K562 (cell line): Measurements from ENCODE around the gene GEMIN5. TPM values are rescaled to one million over a fixed set of nuclear protein-coding genes. Genes with fewer than 3 reads are reported as not detected.

Source experiments
- ATAC-seq: fragments of 200-7000 bp; cut with Tn5 transposase; 3 replicates; pipeline ENCODE4 v1.9.1; 2020; ENCODE audit warnings: moderate library complexity
- BruUV-seq: library from RNA; stranded (reverse); fragments of 400-500 nt; replicated peaks from 2 replicates; lab custom pipeline; 2021; lab: Mats Ljungman, UMichigan
- CTCF ChIA-PET: fragments of 300-600 bp; formaldehyde crosslinking; extraction: SDS; loops from one replicate; lab custom pipeline; 2021; ENCODE audit warnings: low intra/inter-chr PET ratio; lab: Yijun Ruan, JAX
- POLR2A ChIA-PET: fragments of 300-600, 350-650 bp; sonication (Branson Sonifier 250); formaldehyde crosslinking; extraction: SDS; loops from one replicate; lab custom pipeline; 2021; ENCODE audit warnings: antibody characterized with exemption, inconsistent platforms; lab: Yijun Ruan, JAX
- DNase-seq, 4 experiments: peaks; one replicate each; pipeline versions ENCODE4 v3.0.0 to v3.0.0-alpha.2; 2011 to 2018; ENCODE audit warnings: low spot score in 3 of 4, mixed read lengths in 3 of 4; ENCODE audit errors: extremely low read depth in 1 of 4
- FAIRE-seq: peaks from 2 replicates; lab custom pipeline; 2011; peaks lifted over from hg19 to GRCh38; lab: Jason Lieb, UNC
- H2AFZ ChIP-seq: 2 replicates; pipeline ENCODE4 v1.6.0; 2011; ENCODE audit warnings: low read depth, low read length, control low read depth, inconsistent platforms
- H3K27ac ChIP-seq: fragments of 200-600 bp; 3 replicates; pipeline ENCODE4 v1.8.0; 2011; ENCODE audit warnings: low read depth, mild to moderate bottlenecking, control low read depth, inconsistent platforms, low read length, moderate library complexity, mixed read lengths; ENCODE audit errors: extremely low read depth
- H3K27me3 ChIP-seq, 2 experiments: fragments of 300-600 bp in 1 of 2; 2 replicates in 1 of 2; 3 replicates in 1 of 2; pipeline versions ENCODE4 v1.6.0 to v1.8.0; 2011; ENCODE audit warnings: inconsistent platforms in 2 of 2, low read length in 2 of 2, mild to moderate bottlenecking in 1 of 2, mixed read lengths in 1 of 2, moderate library complexity in 1 of 2; ENCODE audit not compliant: control insufficient read depth in 2 of 2, insufficient read depth in 2 of 2
- H3K36me3 ChIP-seq: fragments of 300-600 bp; 3 replicates; pipeline ENCODE4 v1.8.0; 2011; ENCODE audit warnings: mild to moderate bottlenecking, low read length, inconsistent platforms; ENCODE audit not compliant: control insufficient read depth, insufficient read depth
- H3K4me1 ChIP-seq, 2 experiments: fragments of 200-600 bp in 1 of 2; replicated peaks in 1 of 2; 2 replicates in 1 of 2; 3 replicates in 1 of 2; pipeline versions ENCODE4 v1.5.1 to v1.8.0; 2011; ENCODE audit warnings: inconsistent platforms in 2 of 2, low read length in 2 of 2, mild to moderate bottlenecking in 1 of 2, mixed read lengths in 1 of 2, moderate library complexity in 1 of 2; ENCODE audit not compliant: control insufficient read depth in 2 of 2, insufficient read depth in 2 of 2
- H3K4me2 ChIP-seq: 2 replicates; pipeline ENCODE4 v1.6.1; 2011; ENCODE audit warnings: low read length, control low read depth, inconsistent platforms, mixed read lengths; ENCODE audit not compliant: insufficient read depth
- H3K4me3 ChIP-seq: fragments of 200-600 bp; sonication (generic), shearing (Covaris generic); 2 replicates; pipeline ENCODE4 v1.5.1; 2016; ENCODE audit warnings: control low read depth, inconsistent platforms
- H3K79me2 ChIP-seq: fragments of 200-600 bp; 3 replicates; pipeline ENCODE4 v1.8.0; 2011; ENCODE audit warnings: low read length, inconsistent platforms; ENCODE audit not compliant: control insufficient read depth, insufficient read depth
- H3K9ac ChIP-seq, 2 experiments: 2 replicates each; pipeline versions ENCODE4 v1.6.0 to v1.6.1; 2011; ENCODE audit warnings: low read depth in 2 of 2, low read length in 2 of 2, control low read depth in 1 of 2, inconsistent platforms in 1 of 2, mild to moderate bottlenecking in 1 of 2, mixed read lengths in 1 of 2; ENCODE audit not compliant: insufficient read depth in 1 of 2
- H3K9me1 ChIP-seq: one replicate; pipeline ENCODE4 v1.6.0; 2011; ENCODE audit warnings: inconsistent platforms, mild to moderate bottlenecking, low read length, moderate library complexity; ENCODE audit not compliant: control insufficient read depth, insufficient read depth
- H3K9me3 ChIP-seq: replicated peaks from 2 replicates; pipeline ENCODE4 v1.5.1; 2011; ENCODE audit warnings: low read depth, low read length, inconsistent platforms; ENCODE audit not compliant: control insufficient read depth, insufficient read depth
- H4K20me1 ChIP-seq: replicated peaks from 2 replicates; pipeline ENCODE4 v1.6.1; 2011; ENCODE audit warnings: low read length, inconsistent platforms, mixed read lengths; ENCODE audit not compliant: control insufficient read depth, insufficient read depth
- BRF1 ChIP-seq: IDR thresholded peaks from 3 replicates; pipeline ENCODE4 v1.6.1; 2011; ENCODE audit warnings: borderline replicate concordance, mild to moderate bottlenecking; ENCODE audit not compliant: insufficient read length; ENCODE audit errors: extremely low read depth
- CEBPB ChIP-seq: fragments of 450-650 bp; IDR thresholded peaks from 2 replicates; pipeline ENCODE4 v1.6.1; 2016; ENCODE audit warnings: missing genetic modification characterization, missing compliant biosample characterization
- CEBPG ChIP-seq, 3 experiments: fragments of 200-800 bp in 1 of 3; sonication (Bioruptor generic) in 1 of 3; sonication (generic) in 1 of 3; formaldehyde crosslinking in 1 of 3; IDR thresholded peaks in 2 of 3; conservative IDR thresholded peaks in 1 of 3; 2 replicates each; pipeline versions ENCODE4 v1.6.1 to v1.8.0; 2016 to 2022; ENCODE audit warnings: missing compliant biosample characterization in 2 of 3, missing genetic modification characterization in 2 of 3, mild to moderate bottlenecking in 1 of 3, missing genetic modification reagents in 1 of 3
- ETS2 ChIP-seq: IDR thresholded peaks from 2 replicates; pipeline ENCODE4 v1.6.1; 2016; ENCODE audit warnings: borderline replicate concordance, missing genetic modification characterization, mild to moderate bottlenecking, moderate library complexity, missing compliant biosample characterization; ENCODE audit not compliant: poor library complexity, severe bottlenecking
- KDM4B ChIP-seq, 2 experiments: fragments of 450-650 bp in 1 of 2; sonication (generic) in 1 of 2; IDR thresholded peaks; 2 replicates each; pipeline ENCODE4 v1.6.1; 2016 to 2017; ENCODE audit warnings: borderline replicate concordance in 2 of 2, antibody characterized with exemption in 1 of 2, low read depth in 1 of 2, mild to moderate bottlenecking in 1 of 2
- POLR2H ChIP-seq: IDR thresholded peaks from 2 replicates; pipeline ENCODE4 v1.6.1; 2016; ENCODE audit warnings: missing genetic modification characterization, low read depth, mild to moderate bottlenecking, control low read depth, missing compliant biosample characterization, moderate library complexity
- PTRF ChIP-seq: fragments of 450-650 bp; IDR thresholded peaks from 2 replicates; pipeline ENCODE4 v1.6.1; 2016; ENCODE audit warnings: mild to moderate bottlenecking, missing genetic modification characterization, missing compliant biosample characterization
- RHOXF2B ChIP-seq: fragments of 250-450 bp; sonication (Bioruptor Pico); conservative IDR thresholded peaks from 2 replicates; pipeline ENCODE4 v1.5.1; 2021
- SETDB1 ChIP-seq: IDR thresholded peaks from one replicate; pipeline ENCODE4 v1.6.1; 2012; ENCODE audit warnings: low read length, control low read depth, inconsistent platforms
- SMARCC2 ChIP-seq: fragments of 450-650 bp; IDR thresholded peaks from 2 replicates; pipeline ENCODE4 v1.6.1; 2017; ENCODE audit warnings: antibody characterized with exemption, moderate library complexity, mild to moderate bottlenecking, low read depth
- STAG1 ChIP-seq: sonication (generic); formaldehyde crosslinking; IDR thresholded peaks from 2 replicates; pipeline ENCODE4 v1.5.0; 2020; ENCODE audit warnings: missing genetic modification reagents, borderline replicate concordance
- ZFX ChIP-seq: sonication (generic); formaldehyde crosslinking; IDR thresholded peaks from 2 replicates; pipeline ENCODE4 v1.8.0; 2022; ENCODE audit warnings: mild to moderate bottlenecking, missing genetic modification reagents, moderate library complexity
- ZNF133 ChIP-seq: fragments of 250-450 bp; sonication (Bioruptor Pico); IDR thresholded peaks from 2 replicates; pipeline ENCODE4 v1.4.0; 2020; ENCODE audit warnings: mild to moderate bottlenecking
- ZNF695 ChIP-seq: fragments of 450-650 bp; formaldehyde crosslinking; IDR thresholded peaks from 2 replicates; pipeline ENCODE4 v1.4.0; 2020; ENCODE audit warnings: mild to moderate bottlenecking, moderate library complexity
- WGBS: fragments of 100-300 bp; shearing (Covaris generic); methylation state at CpG from one replicate; pipeline ENCODE4 v1.1.6; 2016; ENCODE audit warnings: low coverage, mixed read lengths; ENCODE audit not compliant: insufficient coverage; ENCODE audit errors: missing lambda C conversion rate; 5-methylcytosine and 5-hydroxymethylcytosine counted together
- in situ Hi-C: fragments of 300-500 bp; cut with MboI; formaldehyde crosslinking; loops from 4 replicates; pipeline ENCODE4 v1.15.0; 2018; ENCODE audit warnings: inconsistent platforms, mixed read lengths
- intact Hi-C: fragments of 100-400 bp; cut with micrococcal nuclease; formaldehyde crosslinking; loops from 2 replicates; pipeline ENCODE4 v1.14.2; 2022
- polyA plus RNA-seq, 8 experiments: library from polyadenylated mRNA; depleted of rRNA in 4 of 8; stranded (reverse) in 5 of 8; unstranded in 3 of 8; fragments of >200 nt; fragmentation: Nextera tagmentation in 2 of 8; fragmentation: Illumina TruSeq in 1 of 8; extraction: Ambion mirVana in 2 of 8; extraction: Trizol in 1 of 8; gene quantifications; 2 replicates each; pipeline versions ENCODE4 v1.2.1 to v1.2.3, GENCODE V29; 2011 to 2014; ENCODE audit warnings: inconsistent platforms in 1 of 8, missing spikeins in 1 of 8
- total RNA-seq, 7 experiments: library from RNA; depleted of rRNA in 6 of 7; stranded (reverse); fragments of >200 nt in 6 of 7; fragmentation: Illumina TruSeq in 2 of 7; extraction: Trizol in 2 of 7; gene quantifications; 2 replicates each; pipeline versions ENCODE4 v1.2.1 to v1.2.3, GENCODE V29; 2011 to 2021; ENCODE audit warnings: low replicate concordance in 1 of 7
- TF ChIP-seq, protein P1 (sequence below): fragments of 250-450 bp; sonication (Bioruptor Pico); IDR thresholded peaks from 2 replicates; pipeline ENCODE4 v1.4.0; 2020; ENCODE audit warnings: mild to moderate bottlenecking

The GEMIN5 gene
- total and polyA plus RNA-seq, 9 of the 15 experiments (the other 6 are each of a cell fraction or from before 2014, with no cell fraction given) = 10.3 to 48.2 (median 34.7) TPM

- Histone ChIP-seq H3K4me2 (no peak overlapping the region), H3K9me3 (no peaks in the 10 kb centered on the region), H2AFZ (no peak overlapping the region), H3K36me3 (peaks cover 43% of the 10 kb centered on the region), H3K4me1 (peaks cover 6 to 22% of the 10 kb centered on the region in 2 experiments; a peak in 3 of 5 replicates), H4K20me1 (0 out of 2 replicates have a peak, but pooled peaks cover 6% of the 10 kb centered on the region), H3K27me3 (no peaks in the 10 kb centered on the region), H3K4me3 (no peak overlapping the region), H3K79me2 (peaks cover 66% of the 10 kb centered on the region), H3K9me1 (no peaks in the 10 kb centered on the region), H3K9ac (no peak overlapping the region), H3K27ac (no peak overlapping the region)
- ChIA-PET CTCF (no interaction called here), POLR2A (no interaction called here)
- FAIRE-seq = no peak
- no peak for DNase-seq
- no peak for ATAC-seq
- intact Hi-C loops (no loop called here), in situ Hi-C loops (no loop called here)
- no TSS peak for BruUV-seq
- WGBS = 90% methylated on average over 4 of the region's 4 CpGs
- TF ChIP-seq POLR2H (no peak), BRF1 (no peak), CEBPG (CRISPR knock-in tag; IDR thresholded peaks at IDR 0.05) (no peak), CEBPG (tag; conservative IDR thresholded peaks at IDR 0.05 in 1 of 2, IDR thresholded peaks at IDR 0.05 in 1 of 2) (peak; percentile 32 to 75; a peak in 2 of 4 replicates), RHOXF2B (CRISPR knock-in tag) (no peak), PTRF (no peak), ZNF695 (CRISPR knock-in tag) (no peak), SMARCC2 (no peak), ZNF133 (CRISPR knock-in tag) (no peak), STAG1 (CRISPR knock-in tag) (no peak), ETS2 (tag) (no peak), SETDB1 (no peak), CEBPB (peak; percentile 66), KDM4B (IDR thresholded peaks at IDR 0.05; ENCODE audit: borderline replicate concordance in 2 of 2, low read depth in 1 of 2) (no peak), ZFX (no peak)
- TF ChIP-seq, protein P1, sequence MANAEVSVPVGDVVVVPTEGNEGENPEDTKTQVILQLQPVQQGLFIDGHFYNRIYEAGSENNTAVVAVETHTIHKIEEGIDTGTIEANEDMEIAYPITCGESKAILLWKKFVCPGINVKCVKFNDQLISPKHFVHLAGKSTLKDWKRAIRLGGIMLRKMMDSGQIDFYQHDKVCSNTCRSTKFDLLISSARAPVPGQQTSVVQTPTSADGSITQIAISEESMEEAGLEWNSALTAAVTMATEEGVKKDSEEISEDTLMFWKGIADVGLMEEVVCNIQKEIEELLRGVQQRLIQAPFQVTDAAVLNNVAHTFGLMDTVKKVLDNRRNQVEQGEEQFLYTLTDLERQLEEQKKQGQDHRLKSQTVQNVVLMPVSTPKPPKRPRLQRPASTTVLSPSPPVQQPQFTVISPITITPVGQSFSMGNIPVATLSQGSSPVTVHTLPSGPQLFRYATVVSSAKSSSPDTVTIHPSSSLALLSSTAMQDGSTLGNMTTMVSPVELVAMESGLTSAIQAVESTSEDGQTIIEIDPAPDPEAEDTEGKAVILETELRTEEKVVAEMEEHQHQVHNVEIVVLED (CRISPR knock-in tag) = no peak
These were observed 10.3 kb upstream of the GEMIN5 start for GRCh38 chr5:154948313-154948712.
